ENCODE measurements around the gene LRRN4CL. TPM values are rescaled to one million over a fixed set of nuclear protein-coding genes. Genes with fewer than 3 reads are reported as not detected.

The LRRN4CL gene
- total and polyA plus RNA-seq, 2 of the 8 experiments (the other 6 are each of a cell fraction or from before 2014, with no cell fraction given) = 0.05 to 0.26 TPM

GRCh38 chr11:62737196-62737595 lies 47.9 kb upstream of the LRRN4CL start (continued):
- TF ChIP-seq CHD7 (IDR thresholded peaks at IDR 0.05; ENCODE audit: insufficient replicate concordance, low read length) = no peak
- TF ChIP-seq POU5F1 (IDR thresholded peaks at IDR 0.05; ENCODE audit: low read depth, low read length) = no peak
- no peak for TF ChIP-seq SIN3A (conservative IDR thresholded peaks at IDR 0.05 in 1 of 2, IDR thresholded peaks at IDR 0.05 in 1 of 2; ENCODE audit: low read depth in 1 of 2, low read length in 2 of 2)
- no peak for TF ChIP-seq PHF8 (conservative IDR thresholded peaks at IDR 0.05; ENCODE audit: low read depth, low read length)
- TF ChIP-seq JUND (IDR thresholded peaks at IDR 0.05; ENCODE audit: low read length) = no peak
- no peak for TF ChIP-seq SUZ12 (IDR thresholded peaks at IDR 0.05; ENCODE audit: low read length)
- no peak for TF ChIP-seq ATF2 (IDR thresholded peaks at IDR 0.05; ENCODE audit: low read length)
- TF ChIP-seq CREB1 (IDR thresholded peaks at IDR 0.05) = no peak
- TF ChIP-seq ASH2L (IDR thresholded peaks at IDR 0.05; ENCODE audit: low read length) = no peak
- no peak for TF ChIP-seq CEBPB (IDR thresholded peaks at IDR 0.05; ENCODE audit: low read depth, low read length)

All from H1 (cell line).